ENCODE data around the gene CSPG4.

- no peak for TF ChIP-seq CTCF (IDR thresholded peaks at IDR 0.05; ENCODE audit: low read depth, low read length, poor library complexity, severe bottlenecking)
- no peak for TF ChIP-seq EZH2phosphoT487 (IDR thresholded peaks at IDR 0.05; ENCODE audit: borderline replicate concordance, low read length)
Measured at GRCh38 chr15:75669879-75670212, 42.8 kb downstream of the CSPG4 start.
